ENCODE measurements around the gene NUP98.
"Not testable (repeated sequence)": the region's sequence is repeated elsewhere in the genome, so short reads cannot be mapped to it uniquely, and the experiment has no call there.

NUP98 gene

DNA sequence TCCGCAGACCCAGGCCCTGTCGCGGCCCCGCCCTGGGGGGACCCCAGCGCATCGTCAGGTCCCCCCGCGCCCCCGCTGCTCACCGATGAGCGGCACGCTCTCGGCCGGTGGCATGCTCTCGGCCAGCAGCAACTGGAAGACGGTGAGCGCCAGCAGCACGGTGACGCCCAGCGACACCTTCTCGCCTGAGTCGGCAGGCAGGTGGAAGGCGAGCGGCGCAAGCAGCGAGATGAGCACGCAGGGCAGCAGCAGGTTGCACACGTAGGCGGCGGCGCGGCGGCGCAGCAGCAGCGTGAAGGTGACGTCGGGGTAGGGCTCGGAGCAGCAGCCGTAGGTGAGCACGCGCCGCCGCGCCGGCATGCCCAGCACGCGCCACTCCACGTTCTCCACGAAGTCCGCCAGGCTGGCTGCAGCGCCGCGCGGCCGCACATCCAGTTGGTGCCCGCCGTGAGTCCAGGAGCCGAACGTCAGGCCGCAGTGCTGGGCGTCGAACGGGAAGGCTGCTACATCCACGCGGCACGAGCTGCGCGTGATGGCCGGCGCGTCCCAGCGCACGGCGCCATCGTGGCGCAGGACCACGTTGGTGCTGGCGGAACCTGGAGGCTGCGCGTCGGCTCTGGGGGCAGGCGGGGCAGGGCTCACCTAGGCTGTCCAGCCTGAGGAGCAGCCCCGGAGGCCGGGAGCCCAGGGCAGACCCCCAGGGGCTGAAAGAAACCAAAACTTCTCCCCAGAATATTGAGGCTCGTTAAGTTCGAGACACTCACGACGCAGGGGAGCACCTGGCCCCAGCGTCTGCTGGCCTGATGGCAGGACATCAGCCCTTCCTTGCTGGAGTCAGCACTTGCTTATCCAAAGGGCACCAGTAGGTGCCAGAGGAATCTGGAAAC lies 130.0 kb downstream of the NUP98 start:
- DNase-seq = no peak

DNA sequence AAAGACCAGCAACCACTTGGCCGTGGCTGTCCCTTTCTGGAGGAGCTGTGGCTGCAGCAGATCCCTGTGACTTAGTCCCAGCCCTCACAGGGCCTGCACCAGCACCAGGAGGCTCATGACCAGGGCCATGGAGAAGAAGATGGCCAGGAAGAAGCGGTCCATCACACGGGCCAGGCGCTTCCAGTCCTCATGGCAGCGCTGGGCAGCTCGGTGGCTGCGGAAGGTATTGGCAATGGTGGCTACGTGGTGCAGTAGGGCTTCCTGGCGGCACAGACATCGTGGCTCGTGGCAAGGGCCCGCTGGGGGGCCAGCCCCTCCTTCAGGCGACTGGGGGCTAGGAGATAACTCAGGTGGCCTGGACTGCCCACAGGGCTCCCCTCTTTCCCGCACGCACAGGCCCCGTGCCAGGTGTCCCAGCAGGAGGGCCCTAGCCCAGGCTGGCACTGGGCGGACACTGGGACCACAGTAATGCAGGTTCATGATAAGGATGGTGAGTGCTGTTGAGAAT lies 131.3 kb downstream of the NUP98 start:
- DNase-seq = no peak

DNA sequence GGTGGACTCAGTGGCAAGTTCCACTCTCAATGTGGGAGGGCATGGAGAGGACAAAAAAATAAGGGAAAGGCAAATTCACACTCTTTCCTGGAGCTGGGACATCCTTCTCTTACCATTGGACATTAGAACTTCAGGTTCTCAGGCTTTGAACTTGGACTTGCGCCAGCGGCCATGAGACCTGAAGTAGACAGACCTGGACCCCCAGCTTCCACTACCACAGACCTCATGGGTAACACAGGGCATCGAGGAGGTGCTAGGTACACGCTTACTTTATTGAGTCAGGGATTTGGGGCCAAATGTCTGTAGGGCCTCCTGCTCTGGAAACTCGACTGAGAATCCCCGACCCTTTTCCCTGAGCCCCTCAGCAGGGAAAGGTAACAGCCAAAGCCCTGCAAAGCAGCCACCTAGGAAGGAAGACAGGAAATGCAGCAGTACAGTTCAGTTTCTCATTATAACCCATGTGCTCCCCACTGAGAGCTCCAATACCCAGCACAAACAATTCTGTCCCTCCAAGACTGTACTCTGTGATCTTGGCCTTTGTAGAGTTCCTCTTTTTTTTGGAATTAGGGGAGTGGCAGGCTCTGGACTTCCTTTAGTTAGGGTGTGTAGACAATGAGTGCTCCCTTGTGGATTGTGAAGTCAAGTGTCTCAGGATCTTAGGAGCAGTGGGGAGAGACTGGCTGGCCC lies 131.9 kb downstream of the NUP98 start:
- no peak for DNase-seq

DNA sequence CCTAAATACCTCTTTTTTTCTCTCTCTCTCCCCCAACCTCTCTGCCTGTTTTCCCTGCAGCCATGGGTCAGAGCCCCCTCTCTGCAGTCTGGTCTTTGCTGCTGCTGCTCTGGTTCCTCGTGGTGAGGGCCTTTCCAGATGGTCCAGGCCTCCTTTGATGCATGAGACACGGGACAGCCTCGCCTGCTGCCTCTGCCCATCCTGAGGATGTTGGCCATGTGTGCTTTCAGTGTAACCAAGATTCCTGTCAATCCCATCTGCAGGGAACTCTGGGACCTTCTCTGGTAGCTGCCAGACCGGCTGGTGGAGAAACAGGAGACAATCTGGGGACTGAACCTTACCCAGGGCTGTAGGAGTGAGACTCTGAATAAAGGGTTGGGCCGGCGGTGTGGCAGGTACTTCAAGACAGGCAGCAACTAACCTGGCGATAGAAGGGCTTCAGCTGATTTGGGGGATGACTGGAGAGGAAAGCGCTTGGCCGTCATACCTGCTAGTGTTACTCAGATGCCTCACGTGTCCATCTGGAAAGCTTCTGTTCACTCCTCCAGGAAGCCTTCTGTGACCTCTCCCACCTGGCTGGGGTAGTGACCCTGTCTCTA lies 133.2 kb downstream of the NUP98 start:
- DNase-seq = no peak

DNA sequence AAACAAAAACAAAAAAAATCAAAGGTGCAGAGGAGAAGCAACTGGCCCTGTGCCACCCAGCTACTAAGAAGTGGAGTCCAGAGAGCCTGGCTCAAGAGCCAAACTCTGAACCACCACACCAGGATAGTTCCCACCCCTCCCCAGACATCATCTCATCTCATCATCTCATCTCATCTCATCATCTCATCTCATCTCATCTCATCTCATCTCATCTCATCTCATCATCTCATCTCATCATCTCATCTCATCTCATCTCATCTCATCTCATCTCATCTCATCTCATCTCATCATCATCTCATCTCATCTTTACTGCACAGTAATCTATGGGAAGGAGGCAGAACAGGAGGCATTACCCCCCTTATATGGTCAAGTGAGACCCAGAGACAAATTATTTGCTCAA lies 134.5 kb downstream of the NUP98 start:
- DNase-seq = no peak

DNA sequence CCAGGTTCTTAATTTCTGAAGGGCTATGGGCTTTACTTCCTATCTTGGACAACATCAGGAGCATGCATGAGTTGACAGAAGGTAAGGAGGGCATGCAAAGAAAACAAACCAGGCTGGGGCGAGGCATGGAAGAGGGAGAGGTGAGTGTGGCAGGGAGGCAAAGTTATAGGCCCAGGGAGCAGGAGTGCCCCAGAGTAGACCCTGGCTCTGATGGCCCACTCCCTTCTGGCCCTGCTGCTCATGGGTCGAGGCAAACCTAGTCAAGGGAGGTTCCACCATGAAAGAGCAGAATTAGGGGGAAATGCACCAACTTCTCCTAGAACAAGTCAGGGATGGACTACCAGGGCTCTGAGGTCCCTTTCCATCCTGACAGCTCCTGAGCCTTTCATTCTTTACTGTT lies 136.4 kb downstream of the NUP98 start:
- DNase-seq = no peak

DNA sequence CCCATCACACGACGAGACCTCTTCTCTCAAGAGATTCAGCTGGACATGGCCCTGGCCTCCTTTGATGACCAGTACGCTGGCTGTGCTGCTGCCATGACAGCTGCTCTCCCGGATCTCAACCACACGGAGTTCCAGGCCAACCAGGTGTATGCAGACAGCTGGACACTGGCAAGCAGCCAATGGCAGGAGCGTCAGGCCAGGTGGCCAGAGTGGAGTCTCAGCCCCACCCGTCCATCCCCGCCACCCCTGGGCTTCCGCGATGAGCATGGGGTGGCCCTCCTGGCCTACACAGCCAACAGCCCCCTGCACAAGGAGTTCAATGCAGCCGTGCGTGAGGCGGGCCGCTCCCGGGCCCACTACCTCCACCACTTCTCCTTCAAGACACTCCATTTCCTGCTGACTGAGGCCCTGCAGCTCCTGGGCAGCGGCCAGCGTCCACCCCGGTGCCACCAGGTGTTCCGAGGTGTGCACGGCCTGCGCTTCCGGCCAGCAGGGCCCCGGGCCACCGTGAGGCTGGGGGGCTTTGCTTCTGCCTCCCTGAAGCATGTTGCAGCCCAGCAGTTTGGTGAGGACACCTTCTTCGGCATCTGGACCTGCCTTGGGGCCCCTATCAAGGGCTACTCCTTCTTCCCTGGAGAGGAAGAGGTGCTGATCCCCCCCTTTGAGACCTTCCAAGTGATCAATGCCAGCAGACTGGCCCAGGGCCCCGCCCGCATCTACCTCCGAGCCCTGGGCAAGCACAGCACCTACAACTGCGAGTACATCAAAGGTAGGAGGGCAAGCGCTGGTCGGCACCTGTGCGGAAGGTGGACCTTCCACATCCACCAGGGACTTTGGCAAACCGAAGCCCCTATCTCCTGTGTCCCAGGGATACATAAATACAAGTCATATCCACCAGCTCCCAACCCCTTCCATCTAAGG lies 137.5 kb downstream of the NUP98 start:
- no peak for DNase-seq

DNA sequence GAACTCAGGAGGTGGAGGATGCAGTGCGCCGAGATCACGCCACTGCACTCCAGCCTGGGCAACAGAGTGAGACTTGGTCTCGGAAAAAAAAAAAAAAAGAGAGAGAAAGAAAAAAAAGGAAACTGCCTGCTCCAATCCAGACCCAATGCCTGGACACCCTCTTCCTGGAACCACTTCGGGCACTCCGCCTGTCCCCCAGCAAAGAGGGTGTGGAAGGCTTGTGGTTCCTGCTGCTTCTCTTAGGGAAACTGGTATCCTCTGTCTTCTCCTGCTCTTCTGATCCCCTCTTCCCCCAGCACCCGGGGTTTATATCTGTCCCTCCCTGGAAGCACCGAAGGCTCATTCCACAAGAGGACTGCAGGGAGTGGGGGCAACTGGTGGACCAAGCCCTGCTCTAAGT lies 139.1 kb downstream of the NUP98 start:
- no peak for DNase-seq

DNA sequence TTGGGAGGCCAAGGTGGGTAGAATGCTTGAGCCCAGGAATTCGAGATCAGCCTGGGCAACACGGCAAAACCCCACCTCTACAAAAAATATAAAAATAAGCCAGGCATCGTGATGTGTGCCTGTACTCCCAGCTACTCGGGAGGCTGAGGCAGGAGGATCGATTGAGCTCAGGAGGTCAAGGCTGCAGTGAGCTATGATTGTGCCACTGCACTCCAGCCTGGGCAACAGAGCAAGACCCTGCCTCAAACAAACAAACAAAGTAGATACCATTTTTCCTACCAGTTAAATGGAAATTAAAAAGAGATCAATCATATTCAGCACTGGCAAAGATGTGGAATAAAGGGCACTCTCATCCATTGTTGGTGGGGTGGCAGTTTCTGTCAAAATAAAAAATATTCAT lies 140.0 kb downstream of the NUP98 start:
- not testable (repeated sequence) for DNase-seq

DNA sequence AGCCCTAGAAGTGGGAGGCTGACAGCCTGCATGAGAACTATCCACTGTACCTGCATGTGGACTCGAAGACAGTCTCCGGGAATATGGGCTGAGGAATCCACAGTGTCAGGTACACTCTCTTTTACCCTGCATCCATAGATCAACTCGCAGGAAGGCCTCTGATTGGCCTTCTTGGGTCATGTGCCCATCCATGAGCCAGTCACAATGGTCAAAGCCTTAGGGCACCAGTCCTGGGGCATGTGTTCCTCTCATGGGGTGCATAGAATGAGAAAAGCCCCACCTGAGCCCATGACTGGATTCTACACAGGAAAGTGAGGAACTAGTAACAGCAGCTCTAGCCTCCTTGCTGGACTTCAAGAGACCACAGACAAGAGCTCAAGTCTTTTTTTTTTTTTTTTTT lies 141.8 kb downstream of the NUP98 start:
- no peak for DNase-seq

DNA sequence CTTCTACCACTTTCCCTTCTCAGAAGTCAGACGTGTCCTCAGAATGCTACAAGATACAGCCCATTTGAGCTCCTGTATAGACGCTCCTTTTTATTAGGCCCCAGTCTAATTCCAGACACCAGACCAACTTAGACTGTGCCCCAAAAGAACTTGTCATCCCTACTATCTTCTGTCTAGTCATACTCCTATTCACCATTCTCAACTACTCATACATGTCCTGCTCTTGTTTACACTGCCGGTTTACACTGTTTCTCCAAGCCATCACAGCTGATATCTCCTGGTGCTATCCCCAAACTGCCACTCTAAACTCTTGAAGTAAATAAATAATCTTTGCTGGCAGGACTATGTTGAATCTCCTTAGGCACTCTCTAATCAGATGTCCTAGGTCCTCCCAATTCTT lies 144.8 kb downstream of the NUP98 start:
- not testable (repeated sequence) for DNase-seq

DNA sequence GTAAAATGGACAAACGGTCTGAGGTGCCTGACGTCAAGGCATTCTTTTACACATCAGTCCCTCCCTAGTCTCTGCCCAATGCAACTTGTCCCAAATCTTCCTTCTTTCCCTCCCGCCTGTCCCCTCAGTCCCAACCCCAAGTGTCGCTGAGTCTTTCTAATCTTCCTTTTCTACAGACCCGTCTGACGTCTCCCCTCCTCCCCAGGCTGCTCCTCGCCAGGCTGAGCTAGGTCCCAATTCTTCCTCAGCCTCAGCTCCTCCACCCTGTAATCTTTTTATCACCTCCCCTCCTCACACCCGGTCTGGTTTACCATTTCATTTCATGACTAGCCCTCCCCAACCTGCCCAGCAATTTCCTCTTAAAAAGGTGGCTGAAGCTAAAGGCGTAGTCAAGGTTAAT lies 148.0 kb downstream of the NUP98 start:
- not testable (repeated sequence) for DNase-seq

DNA sequence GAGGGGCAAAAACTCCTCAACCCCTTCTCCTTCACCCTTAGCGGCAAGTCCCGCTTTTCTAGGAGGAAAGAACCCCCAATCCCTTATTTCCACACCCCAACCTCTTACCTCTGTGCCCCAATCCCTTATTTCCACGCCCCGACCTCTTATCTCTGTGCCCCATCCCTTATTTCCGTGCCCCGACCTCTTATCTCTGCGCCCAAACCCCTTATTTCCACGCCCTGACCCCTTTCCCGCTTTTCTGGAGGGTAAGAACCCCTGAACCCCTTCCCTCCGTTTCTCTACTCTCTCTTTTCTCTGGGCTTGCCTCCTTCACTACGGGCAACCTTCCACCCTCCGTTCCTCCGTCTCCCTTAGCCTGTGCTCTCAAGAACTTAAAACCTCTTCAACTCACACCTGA lies 148.5 kb downstream of the NUP98 start:
- not testable (repeated sequence) for DNase-seq

DNA sequence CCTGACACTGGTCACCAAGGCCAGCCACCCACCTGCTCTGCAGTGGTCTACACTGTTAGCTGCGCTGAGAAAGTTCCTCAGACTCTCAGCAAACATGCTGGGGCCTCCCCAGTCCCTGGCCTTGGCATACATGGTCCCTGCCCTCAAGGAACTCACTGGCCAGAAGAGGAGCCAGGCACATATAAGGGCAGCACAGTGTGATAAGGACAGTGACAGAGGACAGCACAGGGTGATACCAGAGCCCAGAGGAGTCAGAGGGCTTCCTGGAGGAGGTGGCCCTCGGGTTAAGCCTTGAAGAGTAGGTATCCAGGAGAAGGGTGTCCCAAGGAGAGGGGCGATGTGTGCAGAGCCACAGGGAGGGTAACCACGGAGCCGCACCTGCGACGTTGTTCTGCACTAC lies 151.8 kb downstream of the NUP98 start:
- DNase-seq = no peak

DNA sequence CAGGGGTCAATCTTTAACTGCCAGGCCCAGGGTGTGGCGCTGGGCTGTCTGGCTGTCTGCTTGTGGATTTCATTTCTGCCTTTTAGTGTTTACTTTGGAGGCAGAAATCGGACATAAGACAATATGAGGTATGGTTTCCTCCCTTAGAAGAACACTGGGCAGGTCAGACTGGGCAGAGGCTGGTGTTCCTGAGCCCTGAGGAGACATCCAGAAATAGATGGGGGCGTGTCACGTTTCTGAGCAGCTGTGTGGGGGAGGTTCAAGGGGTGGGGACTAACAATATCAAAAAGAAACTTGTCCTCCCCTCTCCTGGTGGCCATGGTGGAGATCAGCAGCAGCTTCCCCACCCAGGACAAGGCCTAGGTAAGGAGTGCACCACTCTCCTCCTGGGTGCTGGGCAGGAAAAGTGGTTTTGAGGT lies 152.5 kb downstream of the NUP98 start, which contains the start of gene ART1:
TSS of gene ART1 (plus strand) at position 312 of the 419 bp plus-strand sequence. CDS start 14,086 bp downstream, outside the sequence.
- DNase-seq = no peak

DNA sequence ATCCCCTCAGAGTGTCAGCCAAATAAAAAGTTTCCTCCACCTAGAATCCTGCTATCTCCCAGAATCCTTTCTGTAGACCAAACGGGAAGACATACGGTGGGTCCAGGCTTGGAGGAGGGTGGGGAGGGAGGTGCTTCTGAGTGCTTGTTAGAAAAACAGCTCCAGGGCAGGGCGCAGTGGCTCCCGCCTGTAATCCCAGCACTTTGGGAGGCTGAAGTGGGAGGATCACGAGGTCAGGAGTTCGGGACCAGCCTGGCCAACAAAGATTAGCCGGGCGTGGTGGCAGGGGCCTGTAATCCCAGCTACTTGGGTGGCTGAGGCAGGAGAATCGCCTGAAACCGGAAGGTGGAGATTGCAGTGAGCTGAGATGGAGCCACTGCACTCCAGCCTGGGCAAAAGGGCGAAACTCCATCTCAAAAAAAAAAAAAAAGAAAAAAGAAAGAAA lies 154.2 kb downstream of the NUP98 start:
- DNase-seq = not testable (repeated sequence)

DNA sequence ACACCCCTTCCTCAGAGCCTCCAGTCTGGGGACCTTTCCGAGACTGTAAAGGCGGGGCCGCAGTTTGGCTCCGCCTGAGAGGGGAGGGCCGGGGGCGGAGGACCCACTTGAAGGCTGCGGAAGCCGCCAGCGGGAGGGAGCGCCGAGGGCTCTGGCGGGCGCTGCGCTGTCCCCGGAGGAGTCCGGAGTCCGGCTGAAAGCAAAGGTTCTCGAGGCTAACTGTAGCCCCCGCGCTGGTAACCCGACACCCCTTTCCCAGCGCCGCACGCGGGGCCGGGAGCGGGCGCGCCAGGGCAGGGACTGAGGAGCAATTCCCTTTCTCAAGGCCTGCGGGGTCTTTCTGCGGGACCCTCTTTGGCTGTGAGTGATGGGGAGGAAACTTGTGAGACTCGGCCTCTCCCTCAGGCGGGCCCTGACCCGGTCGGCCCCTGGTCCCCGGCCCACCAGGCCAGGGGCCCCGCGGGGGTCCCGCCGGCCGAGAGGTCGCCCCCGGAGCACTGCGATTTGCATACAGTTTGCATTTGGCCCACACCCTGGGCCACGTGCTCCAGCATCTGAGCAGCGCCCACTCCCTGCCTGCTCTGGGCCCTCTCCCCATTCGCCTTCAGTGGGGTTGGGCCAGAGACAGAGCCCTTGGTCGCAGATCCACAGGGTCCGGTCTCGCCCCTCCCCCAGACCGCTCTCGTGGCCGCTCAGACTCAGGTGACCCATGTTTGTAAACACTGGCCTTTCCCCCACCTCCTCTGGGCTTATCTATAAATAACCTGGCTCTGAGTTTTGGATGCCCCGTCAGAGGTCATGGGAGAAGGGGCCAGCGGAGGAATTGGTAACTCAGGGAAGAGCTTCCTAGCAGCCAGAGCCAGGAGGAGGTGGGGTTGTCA lies 155.0 kb downstream of the NUP98 start:
- peak; percentile 75 for DNase-seq

DNA sequence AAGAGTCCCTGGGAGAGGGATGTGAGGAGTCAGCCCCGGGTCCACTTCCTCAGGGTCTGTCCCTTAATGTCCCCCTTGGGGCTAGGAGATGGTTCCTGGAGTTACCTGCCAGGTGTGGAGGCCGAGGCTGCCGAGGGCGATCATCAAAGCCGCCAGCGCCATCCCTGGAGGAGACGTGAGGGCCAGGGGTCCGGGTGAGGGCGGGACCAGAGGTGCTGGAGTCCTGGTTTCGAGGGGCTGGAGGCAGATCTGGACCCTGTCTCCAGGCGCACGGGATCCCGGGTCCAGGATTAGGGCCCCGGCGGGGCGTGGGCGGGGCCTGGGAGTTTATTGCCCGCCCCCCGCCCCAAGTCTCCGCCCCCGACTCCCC lies 155.7 kb downstream of the NUP98 start, which contains the start of gene ART5:
TSS of gene ART5 (minus strand) at position 292 of the 370 bp plus-strand sequence. CDS start at position 162, 130 bp downstream.
- DNase-seq = no peak

DNA sequence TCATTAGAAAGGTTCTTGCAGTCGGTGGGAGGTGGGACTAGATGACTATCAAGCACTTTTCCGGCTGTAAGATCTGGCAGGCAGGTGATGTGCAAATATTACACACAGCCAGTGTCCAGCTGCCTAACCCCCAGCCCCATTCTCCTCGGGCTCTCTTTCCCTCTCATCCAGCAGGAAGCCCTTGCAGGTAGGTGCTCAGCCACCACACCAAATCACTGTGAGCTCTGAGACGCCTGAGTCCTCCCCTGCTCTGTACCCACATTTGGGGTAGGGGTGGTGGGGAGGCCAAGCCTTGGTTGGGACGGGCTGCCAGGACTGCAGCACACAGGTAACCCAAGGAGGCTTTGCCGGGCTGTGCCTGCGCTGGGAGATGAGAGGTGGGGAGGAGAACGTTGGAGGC lies 156.2 kb downstream of the NUP98 start:
- no peak for DNase-seq

DNA sequence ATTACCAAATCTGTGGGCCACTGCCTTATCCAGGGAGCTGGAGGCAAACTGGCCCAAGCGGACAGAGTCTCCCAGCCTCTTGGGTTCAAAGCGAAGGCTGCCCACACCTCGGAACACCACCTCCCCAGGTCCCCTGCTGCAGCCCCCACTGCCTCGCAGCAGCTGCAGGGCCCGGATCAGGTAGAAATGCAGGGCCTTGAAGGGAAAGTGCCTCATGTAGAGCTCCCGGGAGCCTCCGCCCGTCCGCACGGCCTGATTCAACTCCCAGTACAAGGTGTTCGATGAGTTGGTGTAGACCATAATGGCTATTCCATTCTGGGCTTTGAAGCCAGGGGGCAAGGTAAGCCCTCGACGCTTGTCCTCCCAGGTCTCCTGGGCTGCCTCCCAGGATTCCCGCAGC lies 157.5 kb downstream of the NUP98 start:
- DNase-seq = no peak

DNA sequence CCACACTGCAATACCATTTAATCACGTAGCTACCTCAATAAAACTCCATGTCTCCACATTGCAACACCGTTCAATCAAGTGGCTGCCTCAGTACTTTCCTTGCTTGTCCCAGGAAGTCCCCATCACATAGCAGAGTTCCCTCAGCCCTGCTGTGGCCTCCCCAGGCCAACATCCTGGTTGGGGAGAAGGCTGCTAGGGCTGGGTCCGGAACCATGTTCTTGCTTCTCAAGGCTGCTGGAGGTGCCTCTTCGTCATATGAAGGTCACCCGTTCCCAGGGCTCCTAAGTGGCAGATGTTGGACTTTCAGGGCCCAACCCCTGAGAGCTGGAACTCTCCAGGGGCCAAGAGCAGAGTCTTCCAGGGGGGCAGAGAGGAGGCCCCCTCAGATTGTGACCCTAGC lies 158.8 kb downstream of the NUP98 start:
- DNase-seq = no peak
